HepG2 (cell line): Measurements from ENCODE around the gene SNX27. TPM values are rescaled to one million over a fixed set of nuclear protein-coding genes. Genes with fewer than 3 reads are reported as not detected.

ENCODE experiments used
- ATAC-seq: fragments of 200-7000 bp; cut with Tn5 transposase; 3 replicates; pipeline ENCODE4 v1.9.1; 2020; ENCODE audit warnings: mild to moderate bottlenecking, moderate library complexity
- BruUV-seq: library from RNA; stranded (reverse); fragments of 400-500 nt; replicated peaks from 2 replicates; lab custom pipeline; 2021; lab: Mats Ljungman, UMichigan
- CTCF ChIA-PET: fragments of 300-600 bp; formaldehyde crosslinking; extraction: SDS; loops from one replicate; lab custom pipeline; 2021; ENCODE audit warnings: low total read pairs, inconsistent platforms, low intra/inter-chr PET ratio; lab: Yijun Ruan, JAX
- POLR2A ChIA-PET: fragments of 350-600 bp; sonication (Branson Sonifier 250); formaldehyde crosslinking; loops from one replicate; lab custom pipeline; 2020; ENCODE audit warnings: antibody characterized with exemption, inconsistent platforms; lab: Yijun Ruan, JAX
- DNase-seq: peaks from one replicate; pipeline ENCODE4 v3.0.0-alpha.2; 2015; ENCODE audit warnings: low spot score
- FAIRE-seq: peaks from 3 replicates; lab custom pipeline; 2011; peaks lifted over from hg19 to GRCh38; lab: Jason Lieb, UNC
- H2AFZ ChIP-seq: one replicate; pipeline ENCODE4 v1.6.1; 2011; ENCODE audit warnings: low read length, inconsistent platforms
- H3K27ac ChIP-seq: fragments of 300-600 bp; 3 replicates; pipeline ENCODE4 v1.8.0; 2011; ENCODE audit warnings: mixed run types, mild to moderate bottlenecking, mixed read lengths, low read length, inconsistent platforms; ENCODE audit not compliant: insufficient read depth; ENCODE audit errors: extremely low read length
- H3K27me3 ChIP-seq, 2 experiments: fragments of 200-600 bp in 1 of 2; 2 replicates in 1 of 2; 3 replicates in 1 of 2; pipeline versions ENCODE4 v1.6.0 to v1.8.0; 2011; ENCODE audit warnings: low read length in 2 of 2, mild to moderate bottlenecking in 2 of 2, moderate library complexity in 2 of 2, inconsistent platforms in 1 of 2; ENCODE audit not compliant: insufficient read depth in 2 of 2, control insufficient read depth in 1 of 2
- H3K36me3 ChIP-seq, 2 experiments: fragments of 200-600 bp in 1 of 2; replicated peaks in 1 of 2; 2 replicates in 1 of 2; 3 replicates in 1 of 2; pipeline versions ENCODE4 v1.5.1 to v1.8.0; 2011; ENCODE audit warnings: low read length in 2 of 2, inconsistent platforms in 1 of 2; ENCODE audit not compliant: insufficient read depth in 2 of 2, control insufficient read depth in 1 of 2
- H3K4me1 ChIP-seq: 2 replicates; pipeline ENCODE4 v1.5.1; 2012; ENCODE audit warnings: low read length, inconsistent platforms; ENCODE audit not compliant: insufficient read depth
- H3K4me2 ChIP-seq: 2 replicates; pipeline ENCODE4 v1.6.0; 2011; ENCODE audit warnings: low read depth, low read length, inconsistent platforms
- H3K4me3 ChIP-seq, 3 experiments: fragments of 200-600 bp in 1 of 3; sonication (generic), shearing (Covaris generic) in 1 of 3; replicated peaks in 1 of 3; 2 replicates each; pipeline ENCODE4 v1.5.1; 2011 to 2016; ENCODE audit warnings: low read length in 3 of 3, inconsistent platforms in 2 of 3, low read depth in 2 of 3, mild to moderate bottlenecking in 2 of 3, control low read depth in 1 of 3, mixed read lengths in 1 of 3; ENCODE audit not compliant: insufficient read depth in 1 of 3
- H3K79me2 ChIP-seq: one replicate; pipeline ENCODE4 v1.6.1; 2011; ENCODE audit warnings: low read length, inconsistent platforms; ENCODE audit not compliant: insufficient read depth
- H3K9ac ChIP-seq: 2 replicates; pipeline ENCODE4 v1.6.0; 2011; ENCODE audit warnings: mild to moderate bottlenecking, low read depth, low read length, inconsistent platforms; ENCODE audit not compliant: insufficient read depth
- H3K9me3 ChIP-seq: 2 replicates; pipeline ENCODE4 v1.5.1; 2012; ENCODE audit warnings: mild to moderate bottlenecking, low read length
- H4K20me1 ChIP-seq: 2 replicates; pipeline ENCODE4 v1.6.0; 2011; ENCODE audit warnings: inconsistent platforms, mild to moderate bottlenecking, low read length, moderate library complexity; ENCODE audit not compliant: insufficient read depth
- ARID2 ChIP-seq: sonication (generic); formaldehyde crosslinking; IDR thresholded peaks from 2 replicates; pipeline ENCODE4 v1.8.1; 2022; ENCODE audit warnings: mild to moderate bottlenecking, missing genetic modification reagents, borderline replicate concordance
- ARNTL ChIP-seq: sonication (generic); formaldehyde crosslinking; IDR thresholded peaks from 2 replicates; pipeline ENCODE4 v1.4.0; 2020; ENCODE audit warnings: mild to moderate bottlenecking, missing genetic modification reagents
- ATRX ChIP-seq: sonication (generic); formaldehyde crosslinking; IDR thresholded peaks from 2 replicates; pipeline ENCODE4 v1.4.0; 2020; ENCODE audit warnings: missing genetic modification reagents, borderline replicate concordance
- GZF1 ChIP-seq: sonication (generic); formaldehyde crosslinking; IDR thresholded peaks from 2 replicates; pipeline ENCODE4 v1.5.1; 2020; ENCODE audit warnings: mild to moderate bottlenecking, missing genetic modification reagents
- HOXA3 ChIP-seq: sonication (generic); formaldehyde crosslinking; IDR thresholded peaks from 2 replicates; pipeline ENCODE4 v1.5.0; 2020; ENCODE audit warnings: missing genetic modification reagents
- MAFF ChIP-seq: IDR thresholded peaks from 2 replicates; pipeline ENCODE4 v1.6.1; 2011; ENCODE audit warnings: low read depth, low read length, improper control_type of control experiment
- MATR3 ChIP-seq: sonication (generic); formaldehyde crosslinking; IDR thresholded peaks from 2 replicates; pipeline ENCODE4 v1.4.0; 2020; ENCODE audit warnings: missing genetic modification reagents
- MBD4 ChIP-seq: IDR thresholded peaks from 2 replicates; pipeline ENCODE4 v1.6.1; 2012; ENCODE audit warnings: low read length, inconsistent platforms, borderline replicate concordance
- MYC ChIP-seq: sonication (generic); formaldehyde crosslinking; IDR thresholded peaks from 2 replicates; pipeline ENCODE4 v1.9.0; 2021; ENCODE audit warnings: missing genetic modification reagents, borderline replicate concordance
- SP1 ChIP-seq, 2 experiments: fragments of 450-650 bp in 1 of 2; sonication (generic) in 1 of 2; formaldehyde crosslinking in 1 of 2; IDR thresholded peaks; 2 replicates each; pipeline versions ENCODE4 v1.4.0 to v1.6.1; 2016 to 2020; ENCODE audit warnings: missing genetic modification reagents in 1 of 2
- TIGD3 ChIP-seq: sonication (generic); formaldehyde crosslinking; IDR thresholded peaks from 2 replicates; pipeline ENCODE4 v1.5.1; 2020; ENCODE audit warnings: mild to moderate bottlenecking, missing genetic modification reagents, borderline replicate concordance
- ZNF224 ChIP-seq: sonication (generic); formaldehyde crosslinking; IDR thresholded peaks from 2 replicates; pipeline ENCODE4 v1.5.0; 2020; ENCODE audit warnings: mild to moderate bottlenecking, missing genetic modification reagents
- ZNF317 ChIP-seq: sonication (generic); formaldehyde crosslinking; IDR thresholded peaks from 2 replicates; pipeline ENCODE4 v1.5.0; 2020; ENCODE audit warnings: mild to moderate bottlenecking, missing genetic modification reagents
- ZNF629 ChIP-seq: sonication (generic); formaldehyde crosslinking; conservative IDR thresholded peaks from 2 replicates; pipeline ENCODE4 v1.5.0; 2020; ENCODE audit warnings: missing genetic modification reagents
- ZSCAN31 ChIP-seq: sonication (generic); formaldehyde crosslinking; IDR thresholded peaks from 2 replicates; pipeline ENCODE4 v1.5.0; 2020; ENCODE audit warnings: low read depth, mild to moderate bottlenecking, missing genetic modification reagents
- WGBS: methylation state at CpG from one replicate; pipeline ENCODE4 v1.1.6; 2017; ENCODE audit warnings: low lambda C conversion rate; 5-methylcytosine and 5-hydroxymethylcytosine counted together
- in situ Hi-C: cut with HindIII; loops from 2 replicates; pipeline ENCODE4 v1.10.0; 2017; ENCODE audit warnings: low pct_unique_long_range_greater_than_20kb; ENCODE audit not compliant: extremely low pct_ligation_motif_present
- intact Hi-C: fragments of 100-400 bp; cut with micrococcal nuclease; formaldehyde crosslinking; loops from one replicate; pipeline ENCODE4 v1.10.0; 2022; ENCODE audit not compliant: unreplicated experiment
- polyA plus RNA-seq, 8 experiments: library from polyadenylated mRNA; depleted of rRNA in 3 of 8; stranded (reverse) in 7 of 8; unstranded in 1 of 8; fragments of >200 nt; fragmentation: Illumina TruSeq in 4 of 8; extraction: Trizol in 4 of 8; gene quantifications; 2 replicates each; pipeline versions ENCODE4 v1.2.1 to v1.2.3, GENCODE V29; 2011 to 2016; ENCODE audit warnings: low read depth in 4 of 8, missing spikeins in 1 of 8, mixed read lengths in 1 of 8; ENCODE audit not compliant: insufficient read depth in 1 of 8
- total RNA-seq, 5 experiments: library from RNA; depleted of rRNA; stranded (reverse); fragments of >200 nt; fragmentation: Illumina TruSeq; extraction: Trizol; gene quantifications; 2 replicates each; pipeline ENCODE4 v1.2.3, GENCODE V29; 2016; ENCODE audit warnings: low read depth in 1 of 5
- TF ChIP-seq, protein P1 (sequence below): IDR thresholded peaks from 2 replicates; pipeline ENCODE4 v1.6.1; 2012; ENCODE audit warnings: inconsistent platforms
- TF ChIP-seq, protein P2 (sequence below): IDR thresholded peaks from 2 replicates; pipeline ENCODE4 v1.6.1; 2016; ENCODE audit warnings: low read depth, borderline replicate concordance

The SNX27 gene
- total and polyA plus RNA-seq, 2 of the 13 experiments (the other 11 are each of a cell fraction or from before 2014, with no cell fraction given), result 14.4 to 17.8 TPM

- TF ChIP-seq MYC (CRISPR knock-in tag) (no peak), ZNF629 (CRISPR knock-in tag) (no peak), MATR3 (no peak), MBD4 (no peak), ARID2 (no peak), ATRX (CRISPR knock-in tag) (no peak), ZSCAN31 (no peak), ARNTL (no peak), ZNF224 (CRISPR knock-in tag) (no peak), GZF1 (CRISPR knock-in tag) (no peak), HOXA3 (CRISPR knock-in tag) (no peak), MAFF (no peak), ZNF317 (CRISPR knock-in tag) (no peak), TIGD3 (CRISPR knock-in tag) (no peak), SP1 (IDR thresholded peaks at IDR 0.05) (no peak), SP1 (CRISPR knock-in tag; IDR thresholded peaks at IDR 0.05) (no peak)
- TF ChIP-seq, protein P1, sequence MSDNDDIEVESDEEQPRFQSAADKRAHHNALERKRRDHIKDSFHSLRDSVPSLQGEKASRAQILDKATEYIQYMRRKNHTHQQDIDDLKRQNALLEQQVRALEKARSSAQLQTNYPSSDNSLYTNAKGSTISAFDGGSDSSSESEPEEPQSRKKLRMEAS, result no peak
- TF ChIP-seq, protein P2, sequence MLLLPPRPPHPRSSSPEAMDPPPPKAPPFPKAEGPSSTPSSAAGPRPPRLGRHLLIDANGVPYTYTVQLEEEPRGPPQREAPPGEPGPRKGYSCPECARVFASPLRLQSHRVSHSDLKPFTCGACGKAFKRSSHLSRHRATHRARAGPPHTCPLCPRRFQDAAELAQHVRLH (CRISPR knock-in tag), result no peak
- no TSS peak for BruUV-seq
- 92% methylated on average over 6 of the region's 6 CpGs for WGBS
- no peak overlapping the region for H2AFZ ChIP-seq
- no peak overlapping the region for H3K9ac ChIP-seq
- H3K79me2 ChIP-seq, result no peaks in the 10 kb centered on the region
- DNase-seq (no peak), ATAC-seq (no peak), FAIRE-seq (no peak)
- H3K27ac ChIP-seq, result no peak overlapping the region
- no peak overlapping the region for H3K4me2 ChIP-seq
- CTCF ChIA-PET, result no interaction called here
- H3K4me3 ChIP-seq, result no peak overlapping the region
- intact Hi-C loops (no loop called here), in situ Hi-C loops (no loop called here)
- POLR2A ChIA-PET, result no interaction called here
- H3K4me1 ChIP-seq, result no peaks in the 10 kb centered on the region
- no peaks in the 10 kb centered on the region for H3K27me3 ChIP-seq
- no peaks in the 10 kb centered on the region for H4K20me1 ChIP-seq
- H3K9me3 ChIP-seq, result no peaks in the 10 kb centered on the region
- peaks cover 2 to 54% of the 10 kb centered on the region in 2 experiments for H3K36me3 ChIP-seq
These were observed 49.9 kb downstream of the SNX27 start for GRCh38 chr1:151661751-151662150.
